ENCODE data around the gene FAM120B. TPM values are rescaled to one million over a fixed set of nuclear protein-coding genes. Genes with fewer than 3 reads are reported as not detected.
A peak's percentile ranks its signal among the peaks of the same experiment; 100 is the strongest.

The FAM120B gene
- total RNA-seq, 3 donors from 2014 or later (not counting 1 experiment from before 2014, with no cell fraction given) = 37.8 to 55.6 (median 39.9) TPM

- DNase-seq (no peak), ATAC-seq (no peak)
- peak overlapping the region; percentile 92 for H3K27ac ChIP-seq (ENCODE audit: low read length)
- Mint-ChIP-seq H3K4me1 (peaks cover 77 to 79% of the 10 kb centered on the region in 2 donors), H3K4me3 (peak overlapping the region; percentile 65), H3K27ac (peak overlapping the region; percentile 86 to 95), H3K9me3 (no peaks in the 10 kb centered on the region), H3K27me3 (ENCODE audit: low read depth in 2 of 2) (no peaks in the 10 kb centered on the region), H3K36me3 (no peaks in the 10 kb centered on the region)
- no peak overlapping the region for H3K4me3 ChIP-seq (ENCODE audit: low read length)
- peaks cover 53% of the 10 kb centered on the region for H3K4me1 ChIP-seq (ENCODE audit: control insufficient read depth, insufficient read depth, low read length)
- TF ChIP-seq CTCF (IDR thresholded peaks at IDR 0.05) = no peak
- no peaks in the 10 kb centered on the region for H3K36me3 ChIP-seq (ENCODE audit: control insufficient read depth, insufficient read depth, low read length)
- WGBS (ENCODE audit: insufficient coverage) = 82% methylated on average over 17 of the region's 17 CpGs
- H3K9me3 ChIP-seq (ENCODE audit: control insufficient read depth, insufficient read depth, low read length) = peaks cover 2% of the 10 kb centered on the region
- intact Hi-C loops (cut with micrococcal nuclease) = no loop called here
- H3K27me3 ChIP-seq (ENCODE audit: control insufficient read depth, insufficient read depth, low read length) = no peaks in the 10 kb centered on the region
Measured at GRCh38 chr6:170445487-170445886, 138.9 kb downstream of the FAM120B start.

GRCh38 chr6:170445971-170446370, 139.4 kb downstream of the FAM120B start:
- Mint-ChIP-seq H3K27me3 (ENCODE audit: low read depth in 2 of 2) (no peaks in the 10 kb centered on the region), H3K9me3 (no peaks in the 10 kb centered on the region), H3K36me3 (no peaks in the 10 kb centered on the region), H3K27ac (peak overlapping the region in 1 of 2 donors; percentile 86), H3K4me1 (peaks cover 74 to 75% of the 10 kb centered on the region in 2 donors), H3K4me3 (no peak overlapping the region)
- TF ChIP-seq CTCF (IDR thresholded peaks at IDR 0.05) = no peak
- no peak overlapping the region for H3K27ac ChIP-seq (ENCODE audit: low read length)
- H3K27me3 ChIP-seq (ENCODE audit: control insufficient read depth, insufficient read depth, low read length) = no peaks in the 10 kb centered on the region
- intact Hi-C loops (cut with micrococcal nuclease) = no loop called here
- no peak for DNase-seq
- H3K4me3 ChIP-seq (ENCODE audit: low read length) = no peak overlapping the region
- ATAC-seq = no peak
- peaks cover 2% of the 10 kb centered on the region for H3K9me3 ChIP-seq (ENCODE audit: control insufficient read depth, insufficient read depth, low read length)
- peaks cover 55% of the 10 kb centered on the region for H3K4me1 ChIP-seq (ENCODE audit: control insufficient read depth, insufficient read depth, low read length)
- 95% methylated on average over 7 of the region's 9 CpGs for WGBS (ENCODE audit: insufficient coverage)
- H3K36me3 ChIP-seq (ENCODE audit: control insufficient read depth, insufficient read depth, low read length) = no peaks in the 10 kb centered on the region

GRCh38 chr6:170446841-170447560, 140.4 kb downstream of the FAM120B start:
- peak overlapping the region; percentile 53 for H3K4me3 Mint-ChIP-seq
- Histone ChIP-seq H3K9me3 (ENCODE audit: control insufficient read depth, insufficient read depth, low read length) (peaks cover 2% of the 10 kb centered on the region), H3K27ac (ENCODE audit: low read length) (no peak overlapping the region), H3K4me1 (ENCODE audit: control insufficient read depth, insufficient read depth, low read length) (peaks cover 57% of the 10 kb centered on the region), H3K4me3 (ENCODE audit: low read length) (no peak overlapping the region), H3K27me3 (ENCODE audit: control insufficient read depth, insufficient read depth, low read length) (no peaks in the 10 kb centered on the region), H3K36me3 (ENCODE audit: control insufficient read depth, insufficient read depth, low read length) (no peaks in the 10 kb centered on the region)
- H3K27me3 Mint-ChIP-seq (ENCODE audit: low read depth in 2 of 2) = no peaks in the 10 kb centered on the region
- no peaks in the 10 kb centered on the region for H3K36me3 Mint-ChIP-seq
- 86% methylated on average over 15 of the region's 15 CpGs for WGBS (ENCODE audit: insufficient coverage)
- H3K9me3 Mint-ChIP-seq = no peaks in the 10 kb centered on the region
- peak overlapping the region; percentile 74 to 79 for H3K27ac Mint-ChIP-seq
- no peak for DNase-seq
- intact Hi-C loops (cut with micrococcal nuclease) = no loop called here
- no peak for ATAC-seq
- TF ChIP-seq CTCF (IDR thresholded peaks at IDR 0.05) = no peak
- H3K4me1 Mint-ChIP-seq = peaks cover 64 to 67% of the 10 kb centered on the region in 2 donors

GRCh38 chr6:170447561-170447930, 141.0 kb downstream of the FAM120B start:
- Histone ChIP-seq H3K4me3 (ENCODE audit: low read length) (no peak overlapping the region), H3K36me3 (ENCODE audit: control insufficient read depth, insufficient read depth, low read length) (no peaks in the 10 kb centered on the region), H3K9me3 (ENCODE audit: control insufficient read depth, insufficient read depth, low read length) (peaks cover 2% of the 10 kb centered on the region), H3K27me3 (ENCODE audit: control insufficient read depth, insufficient read depth, low read length) (no peaks in the 10 kb centered on the region), H3K4me1 (ENCODE audit: control insufficient read depth, insufficient read depth, low read length) (peaks cover 61% of the 10 kb centered on the region), H3K27ac (ENCODE audit: low read length) (no peak overlapping the region)
- Mint-ChIP-seq H3K36me3 (no peaks in the 10 kb centered on the region), H3K27me3 (ENCODE audit: low read depth in 2 of 2) (no peaks in the 10 kb centered on the region), H3K27ac (peak overlapping the region in 1 of 2 donors; percentile 79), H3K4me1 (peaks cover 61 to 66% of the 10 kb centered on the region in 2 donors), H3K9me3 (peaks cover under 1% of the 10 kb centered on the region in 2 donors), H3K4me3 (no peak overlapping the region)
- TF ChIP-seq CTCF (IDR thresholded peaks at IDR 0.05) = no peak
- intact Hi-C loops (cut with micrococcal nuclease) = no loop called here
- DNase-seq (no peak), ATAC-seq (no peak)
- 91% methylated on average over 14 of the region's 14 CpGs for WGBS (ENCODE audit: insufficient coverage)

Data from natural killer cell (primary cell).